Measurements from ENCODE around the gene ZDHHC11B. TPM values are rescaled to one million over a fixed set of nuclear protein-coding genes. Genes with fewer than 3 reads are reported as not detected.

The ZDHHC11B gene
- polyA plus RNA-seq, 4 donors: 2.2 to 18.8 (median 9.5) TPM

- DNase-seq (no peak), FAIRE-seq (no peak)
- 92 to 95% (median 93%) methylated on average over 37 to 40 of the region's 40 CpGs for WGBS, 3 donors
These were observed 118.4 kb downstream of the ZDHHC11B start for GRCh38 chr5:665956-666711.

DNA sequence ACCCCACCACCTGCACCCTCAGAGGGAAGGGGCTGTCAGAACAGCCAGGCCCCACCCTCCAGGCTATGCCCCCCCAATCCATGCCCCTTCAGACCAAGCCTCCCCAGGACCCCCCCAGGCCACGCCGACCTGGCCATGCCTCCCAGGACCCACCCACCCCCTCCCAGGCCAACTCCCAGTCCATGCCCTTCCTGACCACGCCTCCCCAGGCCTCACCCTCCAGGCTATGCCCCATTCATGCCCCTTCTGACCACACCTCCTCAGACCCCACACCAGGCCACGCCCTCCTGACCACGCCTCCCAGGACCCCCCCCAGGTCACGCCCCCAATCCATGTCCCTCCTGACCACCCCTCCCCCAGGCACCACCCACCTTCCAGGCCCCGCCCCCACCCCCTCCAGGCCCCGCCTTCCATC is 119.0 kb downstream of the ZDHHC11B start:
- Histone ChIP-seq H3K4me1 (ENCODE audit: control insufficient read depth in 3 of 3, insufficient read depth in 2 of 3, low read depth in 1 of 3, low read length in 2 of 3) (no peaks in the 10 kb centered on the region), H3K27me3 (ENCODE audit: control insufficient read depth in 3 of 3, insufficient read depth in 3 of 3, low read length in 3 of 3) (no peaks in the 10 kb centered on the region), H3K9me3 (ENCODE audit: control insufficient read depth in 2 of 2, insufficient read depth in 1 of 2, low read depth in 1 of 2, low read length in 1 of 2) (peaks cover 0 to 25% of the 10 kb centered on the region in 2 donors), H3K4me3 (ENCODE audit: low read depth in 1 of 3, low read length in 3 of 3) (no peak overlapping the region), H3K27ac (ENCODE audit: low read depth in 1 of 3, low read length in 2 of 3) (no peak overlapping the region), H3K36me3 (ENCODE audit: control insufficient read depth in 3 of 3, insufficient read depth in 2 of 3, low read depth in 1 of 3, low read length in 3 of 3) (peaks cover 0 to 88% (median 1%) of the 10 kb centered on the region in 3 donors)
- DNase-seq: no peak
- WGBS, 3 donors: 80 to 84% (median 83%) methylated on average over 5 to 8 of the region's 8 CpGs
- FAIRE-seq: no peak

More at GRCh38 chr5:665956-666711, 118.4 kb downstream of the ZDHHC11B start:
- Histone ChIP-seq H3K4me1 (ENCODE audit: control insufficient read depth in 3 of 3, insufficient read depth in 2 of 3, low read depth in 1 of 3, low read length in 2 of 3) (no peaks in the 10 kb centered on the region), H3K9me3 (ENCODE audit: control insufficient read depth in 2 of 2, insufficient read depth in 1 of 2, low read depth in 1 of 2, low read length in 1 of 2) (peaks cover 0 to 25% of the 10 kb centered on the region in 2 donors), H3K36me3 (ENCODE audit: control insufficient read depth in 3 of 3, insufficient read depth in 2 of 3, low read depth in 1 of 3, low read length in 3 of 3) (peaks cover 0 to 82% (median 0%) of the 10 kb centered on the region in 3 donors), H3K27me3 (ENCODE audit: control insufficient read depth in 3 of 3, insufficient read depth in 3 of 3, low read length in 3 of 3) (no peaks in the 10 kb centered on the region), H3K4me3 (ENCODE audit: low read depth in 1 of 3, low read length in 3 of 3) (no peak overlapping the region), H3K27ac (ENCODE audit: low read depth in 1 of 3, low read length in 2 of 3) (no peak overlapping the region)

DNA sequence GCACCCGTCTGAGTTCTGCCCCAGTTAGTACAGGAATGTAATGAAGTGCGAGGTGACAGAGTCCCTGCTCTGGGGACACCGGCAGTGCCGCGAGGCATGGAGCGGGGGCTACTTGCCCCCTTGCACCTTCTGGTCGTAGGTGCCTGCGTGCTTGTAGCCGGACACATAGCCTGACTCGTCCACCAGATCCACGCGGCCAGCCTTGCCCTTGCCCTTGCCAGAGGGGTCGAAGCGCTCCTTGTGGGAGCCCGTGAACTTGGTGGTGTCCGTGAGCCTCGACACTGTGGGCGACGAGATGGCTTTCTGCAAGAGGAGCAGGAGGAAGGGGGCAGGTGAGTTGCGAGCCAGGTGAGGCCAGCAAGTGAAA is 119.6 kb downstream of the ZDHHC11B start:
- DNase-seq (no peak), FAIRE-seq (no peak)
- H3K27me3 ChIP-seq (ENCODE audit: control insufficient read depth in 3 of 3, insufficient read depth in 3 of 3, low read length in 3 of 3): no peaks in the 10 kb centered on the region
- peaks cover 0 to 88% (median 3%) of the 10 kb centered on the region in 3 donors for H3K36me3 ChIP-seq (ENCODE audit: control insufficient read depth in 3 of 3, insufficient read depth in 2 of 3, low read depth in 1 of 3, low read length in 3 of 3)
- WGBS, 3 donors: 90 to 98% (median 93%) methylated on average over 20 of the region's 20 CpGs
- no peaks in the 10 kb centered on the region for H3K4me1 ChIP-seq (ENCODE audit: control insufficient read depth in 3 of 3, insufficient read depth in 2 of 3, low read depth in 1 of 3, low read length in 2 of 3)
- H3K27ac ChIP-seq (ENCODE audit: low read depth in 1 of 3, low read length in 2 of 3): no peak overlapping the region
- no peak overlapping the region for H3K4me3 ChIP-seq (ENCODE audit: low read depth in 1 of 3, low read length in 3 of 3)
- peaks cover 0 to 30% of the 10 kb centered on the region in 2 donors for H3K9me3 ChIP-seq (ENCODE audit: control insufficient read depth in 2 of 2, insufficient read depth in 1 of 2, low read depth in 1 of 2, low read length in 1 of 2)

GRCh38 chr5:664343-664993 is 120.1 kb downstream of the ZDHHC11B start:
- 58 to 86% (median 65%) methylated on average over 24 of the region's 24 CpGs for WGBS, 3 donors
- DNase-seq: peak in 1 of 2 donors; percentile 57
- no peak overlapping the region for H3K4me3 ChIP-seq (ENCODE audit: low read depth in 1 of 3, low read length in 3 of 3)
- H3K36me3 ChIP-seq (ENCODE audit: control insufficient read depth in 3 of 3, insufficient read depth in 2 of 3, low read depth in 1 of 3, low read length in 3 of 3): peaks cover 0 to 89% (median 3%) of the 10 kb centered on the region in 3 donors
- peaks cover 0 to 35% of the 10 kb centered on the region in 2 donors for H3K9me3 ChIP-seq (ENCODE audit: control insufficient read depth in 2 of 2, insufficient read depth in 1 of 2, low read depth in 1 of 2, low read length in 1 of 2)
- H3K27me3 ChIP-seq (ENCODE audit: control insufficient read depth in 3 of 3, insufficient read depth in 3 of 3, low read length in 3 of 3): no peaks in the 10 kb centered on the region
- no peaks in the 10 kb centered on the region for H3K4me1 ChIP-seq (ENCODE audit: control insufficient read depth in 3 of 3, insufficient read depth in 2 of 3, low read depth in 1 of 3, low read length in 2 of 3)
- FAIRE-seq: no peak
- H3K27ac ChIP-seq (ENCODE audit: low read depth in 1 of 3, low read length in 2 of 3): no peak overlapping the region

DNA sequence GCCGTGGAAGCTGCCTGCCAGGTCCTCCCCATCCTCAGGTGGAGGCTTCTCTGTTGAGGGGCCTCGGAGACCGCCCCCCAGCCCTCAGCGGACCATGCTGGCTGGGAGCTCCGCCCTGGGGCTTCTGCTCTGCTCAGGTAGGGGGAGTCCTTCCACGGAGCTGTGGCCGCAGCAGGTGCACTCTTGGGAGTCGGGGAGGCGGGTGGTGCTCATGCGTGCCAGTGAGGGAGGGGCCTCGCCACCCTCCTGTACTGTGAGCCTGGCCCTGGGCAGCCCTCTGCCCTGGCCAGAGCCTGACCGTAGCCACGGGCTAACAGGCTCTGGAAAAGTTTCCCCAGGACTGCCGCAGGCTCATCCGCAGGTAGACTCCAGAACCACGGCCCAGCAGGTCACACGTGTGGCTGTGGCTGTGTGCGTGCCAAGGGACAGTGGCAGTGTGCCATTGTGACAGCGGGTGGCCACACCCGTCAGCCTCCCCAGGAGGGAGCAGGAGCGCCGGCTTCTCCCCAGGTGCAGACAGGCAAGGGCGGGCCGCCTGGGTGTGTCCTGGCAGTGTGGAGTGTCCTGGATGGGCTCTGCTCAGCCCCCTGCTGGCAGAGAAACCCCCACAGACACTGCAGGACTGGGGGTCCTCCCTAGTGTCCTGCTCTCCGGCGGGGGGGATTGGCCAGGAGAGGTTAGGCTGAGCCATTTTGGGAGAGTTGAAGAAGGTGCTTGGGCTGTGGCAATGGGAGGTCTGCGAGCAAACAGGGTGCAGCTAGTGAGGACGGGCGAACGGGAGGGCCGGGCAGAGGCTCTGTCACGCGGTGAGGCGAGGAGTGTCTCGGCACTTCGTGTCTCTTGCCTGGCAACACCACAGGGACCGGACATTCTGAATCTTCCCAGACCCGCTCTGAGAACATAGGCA is 120.8 kb downstream of the ZDHHC11B start:
- Histone ChIP-seq H3K27ac (ENCODE audit: low read depth in 1 of 3, low read length in 2 of 3) (no peak overlapping the region), H3K36me3 (ENCODE audit: control insufficient read depth in 3 of 3, insufficient read depth in 2 of 3, low read depth in 1 of 3, low read length in 3 of 3) (peaks cover 0 to 87% (median 3%) of the 10 kb centered on the region in 3 donors), H3K4me3 (ENCODE audit: low read depth in 1 of 3, low read length in 3 of 3) (no peak overlapping the region), H3K27me3 (ENCODE audit: control insufficient read depth in 3 of 3, insufficient read depth in 3 of 3, low read length in 3 of 3) (no peaks in the 10 kb centered on the region), H3K4me1 (ENCODE audit: control insufficient read depth in 3 of 3, insufficient read depth in 2 of 3, low read depth in 1 of 3, low read length in 2 of 3) (no peaks in the 10 kb centered on the region), H3K9me3 (ENCODE audit: control insufficient read depth in 2 of 2, insufficient read depth in 1 of 2, low read depth in 1 of 2, low read length in 1 of 2) (peaks cover 0 to 40% of the 10 kb centered on the region in 2 donors)
- DNase-seq (peak in 1 of 2 donors; percentile 86), FAIRE-seq (no peak)
- WGBS, 3 donors: 48 to 90% (median 67%) methylated on average over 38 of the region's 38 CpGs

GRCh38 chr5:662751-663435 is 121.6 kb downstream of the ZDHHC11B start:
- Histone ChIP-seq H3K9me3 (ENCODE audit: control insufficient read depth in 2 of 2, insufficient read depth in 1 of 2, low read depth in 1 of 2, low read length in 1 of 2) (peaks cover 0 to 44% of the 10 kb centered on the region in 2 donors), H3K4me3 (ENCODE audit: low read depth in 1 of 3, low read length in 3 of 3) (no peak overlapping the region), H3K36me3 (ENCODE audit: control insufficient read depth in 3 of 3, insufficient read depth in 2 of 3, low read depth in 1 of 3, low read length in 3 of 3) (peaks cover 0 to 85% (median 5%) of the 10 kb centered on the region in 3 donors), H3K4me1 (ENCODE audit: control insufficient read depth in 3 of 3, insufficient read depth in 2 of 3, low read depth in 1 of 3, low read length in 2 of 3) (no peaks in the 10 kb centered on the region), H3K27ac (ENCODE audit: low read depth in 1 of 3, low read length in 2 of 3) (no peak overlapping the region), H3K27me3 (ENCODE audit: control insufficient read depth in 3 of 3, insufficient read depth in 3 of 3, low read length in 3 of 3) (no peaks in the 10 kb centered on the region)
- 94 to 98% (median 97%) methylated on average over 56 of the region's 56 CpGs for WGBS, 3 donors
- DNase-seq: no peak
- no peak for FAIRE-seq

DNA sequence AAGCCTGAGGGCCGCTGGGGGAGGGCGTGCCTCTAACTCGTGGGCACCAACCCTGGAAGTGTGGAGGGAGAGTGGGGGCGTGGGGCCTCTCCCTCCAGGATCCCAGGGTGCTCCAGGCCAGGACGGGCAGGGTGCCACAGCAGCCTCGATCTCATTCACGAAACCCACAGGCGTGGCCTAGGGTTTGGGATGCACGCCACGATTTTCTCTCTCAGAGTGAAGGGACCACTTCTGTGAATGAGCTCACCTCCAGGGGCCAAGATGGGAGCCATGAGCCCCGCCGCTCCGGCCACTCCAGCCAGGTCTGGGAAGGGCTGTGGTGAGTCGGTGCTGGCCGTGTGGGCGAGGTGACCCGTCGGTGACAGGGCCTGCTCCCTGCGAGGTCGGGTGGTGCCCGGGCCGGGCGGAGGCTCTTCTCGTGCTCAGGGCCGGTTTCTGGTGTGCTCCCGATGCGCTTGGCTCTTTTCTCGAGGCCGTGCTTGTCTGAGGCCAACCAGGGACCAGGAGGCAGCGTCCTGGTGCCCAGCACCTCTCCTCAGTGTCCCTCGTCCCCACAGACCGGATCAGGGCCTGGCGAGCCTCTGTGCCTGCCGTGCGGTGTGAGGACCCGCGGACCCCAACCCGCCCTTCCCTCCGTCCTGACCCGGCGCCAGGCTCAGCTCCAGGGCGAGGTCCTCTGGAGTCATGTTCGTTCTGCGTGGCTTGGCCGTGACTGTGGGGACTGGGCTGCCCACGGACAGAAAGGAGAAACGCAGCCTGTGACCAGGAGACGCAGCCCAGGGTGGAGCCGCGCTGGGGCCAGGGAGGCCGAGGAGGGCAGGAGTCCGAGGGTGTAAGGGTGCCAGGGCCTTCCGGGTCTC is 122.4 kb downstream of the ZDHHC11B start:
- Histone ChIP-seq H3K4me3 (ENCODE audit: low read depth in 1 of 3, low read length in 3 of 3) (no peak overlapping the region), H3K9me3 (ENCODE audit: control insufficient read depth in 2 of 2, insufficient read depth in 1 of 2, low read depth in 1 of 2, low read length in 1 of 2) (peaks cover 0 to 49% of the 10 kb centered on the region in 2 donors), H3K27ac (ENCODE audit: low read depth in 1 of 3, low read length in 2 of 3) (no peak overlapping the region), H3K36me3 (ENCODE audit: control insufficient read depth in 3 of 3, insufficient read depth in 2 of 3, low read depth in 1 of 3, low read length in 3 of 3) (peaks cover 0 to 90% (median 5%) of the 10 kb centered on the region in 3 donors), H3K27me3 (ENCODE audit: control insufficient read depth in 3 of 3, insufficient read depth in 3 of 3, low read length in 3 of 3) (no peaks in the 10 kb centered on the region), H3K4me1 (ENCODE audit: control insufficient read depth in 3 of 3, insufficient read depth in 2 of 3, low read depth in 1 of 3, low read length in 2 of 3) (no peaks in the 10 kb centered on the region)
- FAIRE-seq: no peak
- no peak for DNase-seq
- WGBS, 3 donors: 97 to 99% (median 97%) methylated on average over 52 to 53 of the region's 53 CpGs
